Stimulated activated naive B cell treated with anti-CD40 and anti-IgM and Interleukin-4, amounts not matched to agents 10 μg/mL and 1 μg/mL and 100 μg/mL, for 72 hours (primary cell): ENCODE data around the gene IZUMO1R.
"Not testable (repeated sequence)": the region's sequence is repeated elsewhere in the genome, so short reads cannot be mapped to it uniquely, and the experiment has no call there.

Source experiments
- ATAC-seq, 2 donors: fragments of 150-1000 bp; cut with Tn5 transposase; replicated peaks; 2 replicates each; pipeline ENCODE4 v1.10.0; 2021; ENCODE audit warnings: moderate library complexity in 1 of 2
- DNase-seq: peaks from one replicate; pipeline ENCODE4 v3.0.0; 2021
- H3K27ac Mint-ChIP-seq: one replicate; pipeline ENCODE4 v1.8.0; 2022; ENCODE audit warnings: mild to moderate bottlenecking, mixed read lengths
- H3K27me3 Mint-ChIP-seq, 2 donors: one replicate each; pipeline ENCODE4 v1.8.0; 2022; ENCODE audit warnings: mixed read lengths in 2 of 2
- H3K36me3 Mint-ChIP-seq, 2 donors: one replicate each; pipeline ENCODE4 v1.8.0; 2022; ENCODE audit warnings: mixed read lengths in 2 of 2, mild to moderate bottlenecking in 1 of 2
- H3K4me1 Mint-ChIP-seq, 2 donors: one replicate each; pipeline ENCODE4 v1.8.0; 2022; ENCODE audit warnings: mixed read lengths in 2 of 2, mild to moderate bottlenecking in 1 of 2
- H3K4me3 Mint-ChIP-seq, 2 donors: one replicate each; pipeline ENCODE4 v1.8.0; 2022; ENCODE audit warnings: mild to moderate bottlenecking in 2 of 2, mixed read lengths in 2 of 2, moderate library complexity in 1 of 2
- H3K9me3 Mint-ChIP-seq, 2 donors: one replicate each; pipeline ENCODE4 v1.8.0; 2022; ENCODE audit warnings: mixed read lengths in 2 of 2, mild to moderate bottlenecking in 1 of 2

The IZUMO1R gene

DNA sequence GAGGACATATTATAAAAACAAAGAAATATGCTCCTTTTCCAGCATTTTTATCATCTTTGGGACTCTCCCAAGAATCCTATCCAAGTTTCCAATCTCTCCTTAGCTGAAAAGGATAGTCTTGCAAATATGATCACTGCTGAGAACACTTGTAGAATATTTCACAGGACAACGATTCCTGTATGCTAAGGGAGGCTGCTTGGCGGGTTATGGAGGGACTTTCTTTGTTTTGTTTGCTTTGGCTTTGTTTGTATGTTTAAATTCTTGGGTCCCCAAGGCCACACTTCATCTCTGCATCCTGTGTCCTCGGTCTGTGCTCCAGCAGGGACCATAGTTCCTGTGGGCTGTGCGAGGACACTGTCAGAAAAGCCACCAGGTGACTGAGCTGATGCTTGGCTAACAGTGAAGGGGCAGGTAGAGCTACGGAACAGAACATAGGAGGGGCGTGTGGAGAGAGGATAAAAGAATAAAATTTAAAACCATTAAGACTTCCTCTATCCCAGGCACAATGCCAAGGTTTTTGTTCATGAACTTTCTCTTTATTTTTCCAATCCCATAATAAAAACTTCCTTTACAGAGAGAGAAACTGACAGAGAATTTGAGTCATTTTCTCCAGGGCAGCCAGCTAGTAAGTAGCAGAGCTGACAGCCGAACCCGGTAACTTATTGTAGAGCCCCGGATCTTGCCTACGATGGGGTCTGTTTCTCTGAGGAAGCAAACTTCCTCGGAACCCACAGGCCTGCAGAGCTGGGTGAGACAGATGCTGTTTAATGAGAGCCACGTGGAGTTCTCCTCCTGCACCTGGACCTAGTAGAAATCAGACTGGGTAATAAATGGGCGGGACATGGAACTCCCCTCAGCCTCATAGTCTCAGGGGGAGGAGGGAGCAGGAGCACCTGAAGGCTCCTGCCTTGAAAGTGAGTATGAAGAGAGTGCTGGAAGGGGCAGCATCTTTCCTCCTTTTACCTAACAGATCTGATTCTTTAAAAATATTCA lies at the start of gene IZUMO1R:
TSS of gene IZUMO1R (plus strand) at position 615 of the 993 bp plus-strand sequence. CDS start 1,057 bp downstream, outside the sequence.
- no peaks in the 10 kb centered on the region for H3K36me3 Mint-ChIP-seq
- DNase-seq (no peak), ATAC-seq (no peak)
- no peak within 1 kb of the TSS for H3K27ac Mint-ChIP-seq
- no peaks in the 10 kb centered on the region for H3K4me1 Mint-ChIP-seq
- H3K27me3 Mint-ChIP-seq = no peaks in the 10 kb centered on the region
- H3K9me3 Mint-ChIP-seq = no peaks in the 10 kb centered on the region
- H3K4me3 Mint-ChIP-seq = no peak within 1 kb of the TSS

DNA sequence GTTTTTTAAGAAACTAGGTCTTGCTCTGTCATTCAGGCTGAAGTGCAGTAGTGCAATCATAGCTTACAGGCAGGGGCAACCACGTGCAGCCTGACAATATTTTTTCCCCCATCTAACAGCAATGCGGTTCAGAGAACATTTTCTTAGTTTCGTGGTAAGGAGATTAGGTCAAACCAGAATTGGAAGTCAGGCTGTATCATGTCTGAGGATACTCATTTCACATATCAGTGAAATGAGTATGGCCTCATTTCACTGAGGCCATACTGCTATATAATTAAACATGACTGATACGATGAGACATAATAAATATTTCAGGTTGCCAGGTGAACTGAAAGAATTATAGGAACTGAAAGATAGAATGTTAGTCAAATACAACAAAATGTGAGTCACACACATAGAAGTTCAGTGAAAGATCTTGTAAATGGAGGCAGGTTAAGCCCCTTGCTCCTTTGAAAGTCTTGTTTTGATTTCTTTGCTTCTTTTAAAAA lies 32.5 kb upstream of the IZUMO1R start:
- H3K9me3 Mint-ChIP-seq = peaks cover 11 to 24% of the 10 kb centered on the region in 2 donors
- H3K4me3 Mint-ChIP-seq = no peak overlapping the region
- DNase-seq (peak; percentile 27), ATAC-seq (peak; percentile 67 to 92)
- H3K4me1 Mint-ChIP-seq = no peaks in the 10 kb centered on the region
- H3K27ac Mint-ChIP-seq = no peak overlapping the region
- no peaks in the 10 kb centered on the region for H3K36me3 Mint-ChIP-seq
- H3K27me3 Mint-ChIP-seq = no peaks in the 10 kb centered on the region

DNA sequence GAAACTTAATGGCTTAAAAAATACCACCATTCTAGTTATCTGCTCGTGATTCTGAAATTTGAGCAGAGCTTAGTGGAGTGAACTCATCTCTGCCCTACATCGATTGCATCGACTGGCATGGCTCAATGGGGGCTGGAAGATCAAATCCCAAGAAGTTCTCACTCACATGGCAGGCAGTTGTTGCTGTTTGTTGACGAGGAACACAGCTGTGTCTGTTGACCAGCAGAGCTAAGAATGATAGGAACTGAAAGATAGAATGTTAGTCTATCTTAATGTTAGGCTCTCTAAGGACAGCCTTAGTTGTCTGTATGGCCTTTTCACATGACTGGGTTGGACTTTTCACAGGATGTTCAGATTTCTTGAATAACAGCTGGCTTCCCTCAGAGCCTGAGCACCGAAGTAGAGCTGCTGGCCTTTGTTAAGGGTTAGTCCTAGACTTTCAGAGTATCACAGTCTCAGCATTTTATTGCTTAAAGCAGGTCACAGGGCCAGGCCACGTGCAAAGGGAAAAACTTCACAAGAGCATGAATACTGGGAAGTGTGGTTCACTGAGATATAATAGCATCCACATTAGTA lies 31.6 kb upstream of the IZUMO1R start:
- no peak for DNase-seq
- Mint-ChIP-seq H3K4me3 (no peak overlapping the region), H3K4me1 (no peaks in the 10 kb centered on the region), H3K9me3 (peaks cover 9 to 22% of the 10 kb centered on the region in 2 donors), H3K36me3 (no peaks in the 10 kb centered on the region), H3K27me3 (no peaks in the 10 kb centered on the region), H3K27ac (peak overlapping the region; percentile 67)
- ATAC-seq = peak in 1 of 2 donors; percentile 47

GRCh38 chr11:94275961-94276360 lies 28.4 kb upstream of the IZUMO1R start:
- Mint-ChIP-seq H3K27ac (no peak overlapping the region), H3K4me1 (no peaks in the 10 kb centered on the region), H3K36me3 (no peaks in the 10 kb centered on the region)

DNA sequence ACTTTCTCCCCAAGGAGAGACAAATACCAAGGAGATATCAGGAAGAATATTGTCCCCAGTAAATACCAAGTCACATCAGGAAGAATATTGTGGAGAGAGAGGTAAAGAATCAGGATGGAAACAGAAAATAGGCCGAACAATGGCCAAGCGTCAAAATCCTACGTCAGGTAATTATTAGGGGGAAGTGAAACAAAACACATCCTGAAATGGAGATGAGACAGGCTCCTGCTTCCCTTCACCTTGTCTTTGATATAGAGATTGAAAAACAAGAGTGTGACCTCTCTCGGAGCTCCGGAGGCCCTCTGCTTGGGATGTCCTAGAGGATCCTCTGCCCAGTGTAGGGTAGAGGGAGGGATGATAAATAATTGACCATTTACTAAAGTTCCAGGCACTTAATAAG lies 27.4 kb upstream of the IZUMO1R start:
- peaks cover 0 to 2% of the 10 kb centered on the region in 2 donors for H3K36me3 Mint-ChIP-seq
- DNase-seq (no peak), ATAC-seq (no peak)
- no peak overlapping the region for H3K4me3 Mint-ChIP-seq
- H3K27me3 Mint-ChIP-seq = peaks cover 0 to 10% of the 10 kb centered on the region in 2 donors
- no peaks in the 10 kb centered on the region for H3K4me1 Mint-ChIP-seq
- no peak overlapping the region for H3K27ac Mint-ChIP-seq
- no peaks in the 10 kb centered on the region for H3K9me3 Mint-ChIP-seq

More at GRCh38 chr11:94275961-94276360, 28.4 kb upstream of the IZUMO1R start:
- DNase-seq = no peak
- no peak for ATAC-seq
- Mint-ChIP-seq H3K4me3 (no peak overlapping the region), H3K9me3 (no peaks in the 10 kb centered on the region), H3K27me3 (no peaks in the 10 kb centered on the region)

- DNase-seq, ATAC-seq, H3K27ac Mint-ChIP-seq, H3K4me3 Mint-ChIP-seq, H3K27me3 Mint-ChIP-seq, H3K4me1 Mint-ChIP-seq, H3K9me3 Mint-ChIP-seq, H3K36me3 Mint-ChIP-seq: not testable (repeated sequence)
Observed at GRCh38 chr11:94278207-94278606, 26.2 kb upstream of the IZUMO1R start.

- Mint-ChIP-seq H3K9me3 (no peaks in the 10 kb centered on the region), H3K4me1 (no peaks in the 10 kb centered on the region), H3K27ac (no peak overlapping the region), H3K36me3 (peaks cover 0 to 2% of the 10 kb centered on the region in 2 donors), H3K27me3 (peaks cover 0 to 10% of the 10 kb centered on the region in 2 donors), H3K4me3 (no peak overlapping the region)
- no peak for DNase-seq
- ATAC-seq = no peak
Observed at GRCh38 chr11:94279996-94280395, 24.4 kb upstream of the IZUMO1R start.

DNA sequence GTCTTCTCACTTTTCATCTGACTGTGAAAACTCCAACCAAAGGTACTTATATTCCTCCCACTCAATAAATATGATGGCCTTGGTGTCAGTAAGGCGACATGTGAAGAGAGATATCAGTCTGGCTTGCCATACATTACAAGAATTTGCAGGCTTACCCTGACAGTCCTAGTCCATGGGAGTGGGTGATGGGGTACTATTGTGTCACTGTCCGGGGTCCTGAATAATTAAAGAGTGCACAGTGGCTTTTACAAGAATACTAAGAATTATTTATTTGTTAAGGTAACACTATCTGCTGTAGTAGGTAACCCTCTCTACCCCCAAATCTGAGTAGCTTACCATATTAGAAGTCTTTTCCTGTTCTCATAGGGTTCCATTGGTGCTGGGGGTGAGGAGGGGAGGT lies 23.1 kb upstream of the IZUMO1R start:
- DNase-seq = no peak
- no peaks in the 10 kb centered on the region for H3K4me1 Mint-ChIP-seq

GRCh38 chr11:94283678-94284077 lies 20.7 kb upstream of the IZUMO1R start:
- Mint-ChIP-seq H3K36me3 (peaks cover 0 to 2% of the 10 kb centered on the region in 2 donors), H3K27me3 (peaks cover 4 to 10% of the 10 kb centered on the region in 2 donors), H3K4me1 (no peaks in the 10 kb centered on the region), H3K27ac (no peak overlapping the region), H3K4me3 (no peak overlapping the region), H3K9me3 (no peaks in the 10 kb centered on the region)
- ATAC-seq = no peak
- no peak for DNase-seq

More for the DNA sequence above, 23.1 kb upstream of the IZUMO1R start:
- no peak overlapping the region for H3K4me3 Mint-ChIP-seq
- ATAC-seq = no peak
- no peak overlapping the region for H3K27ac Mint-ChIP-seq
- H3K27me3 Mint-ChIP-seq = peaks cover 1 to 10% of the 10 kb centered on the region in 2 donors
- no peaks in the 10 kb centered on the region for H3K9me3 Mint-ChIP-seq
- H3K36me3 Mint-ChIP-seq = peaks cover 0 to 2% of the 10 kb centered on the region in 2 donors

DNA sequence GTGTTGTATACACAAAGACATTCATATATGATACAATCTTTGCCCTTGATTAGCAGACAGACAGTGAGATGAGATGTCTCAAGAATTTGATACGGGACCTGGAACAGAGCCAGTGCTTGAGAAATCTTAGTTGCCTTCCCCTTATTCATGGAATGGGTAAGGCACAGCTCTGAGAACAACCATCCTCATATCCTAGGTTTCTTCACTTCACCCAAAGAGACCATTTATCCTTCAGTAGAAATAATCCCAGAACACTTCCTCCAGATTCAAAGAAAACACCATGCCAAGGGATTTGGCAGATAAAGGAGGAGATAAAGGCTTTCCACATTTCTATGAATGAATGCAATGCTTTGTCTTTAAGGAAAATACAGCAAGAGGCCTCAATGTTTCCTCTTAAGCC lies 8.8 kb upstream of the IZUMO1R start:
- Mint-ChIP-seq H3K27me3 (peaks cover 5 to 12% of the 10 kb centered on the region in 2 donors), H3K4me1 (no peaks in the 10 kb centered on the region), H3K36me3 (peaks cover 0 to 4% of the 10 kb centered on the region in 2 donors), H3K4me3 (no peak overlapping the region), H3K9me3 (peaks cover 4 to 6% of the 10 kb centered on the region in 2 donors), H3K27ac (no peak overlapping the region)
- DNase-seq (no peak), ATAC-seq (no peak)

DNA sequence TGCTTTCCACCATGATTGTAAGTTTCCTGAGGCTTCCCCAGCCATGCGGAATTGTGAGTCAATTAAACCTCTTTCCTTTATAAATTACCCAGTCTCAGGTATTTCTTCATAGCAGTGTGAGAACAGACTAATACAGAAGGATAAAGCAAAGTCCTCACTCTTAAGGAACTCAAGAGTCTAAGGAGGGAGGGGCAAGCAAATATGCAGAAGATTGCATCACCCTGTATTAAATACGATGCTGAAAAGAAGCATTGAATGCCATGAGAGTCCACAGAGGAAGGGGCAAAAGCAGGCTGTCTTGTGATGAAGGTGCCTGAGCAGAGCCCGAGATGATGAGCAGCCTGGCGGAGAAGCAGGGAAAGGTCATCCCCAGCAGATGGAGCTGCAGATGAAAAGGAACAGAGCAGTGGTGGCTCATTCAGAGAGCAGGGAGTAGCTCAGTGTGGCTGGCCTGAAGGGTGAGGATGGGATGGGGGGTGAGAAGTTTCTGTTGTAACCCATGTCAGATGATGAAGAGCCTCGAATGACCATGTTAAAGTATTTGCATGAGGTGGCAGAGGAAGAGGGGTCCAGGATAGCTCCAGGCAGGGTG lies 6.3 kb upstream of the IZUMO1R start:
- DNase-seq (no peak), ATAC-seq (no peak)
- Mint-ChIP-seq H3K4me3 (no peak overlapping the region), H3K9me3 (no peaks in the 10 kb centered on the region), H3K27me3 (peaks cover 5 to 12% of the 10 kb centered on the region in 2 donors), H3K27ac (no peak overlapping the region), H3K36me3 (no peaks in the 10 kb centered on the region), H3K4me1 (no peaks in the 10 kb centered on the region)

- Mint-ChIP-seq H3K27ac (no peak overlapping the region), H3K9me3 (no peaks in the 10 kb centered on the region), H3K36me3 (no peaks in the 10 kb centered on the region), H3K27me3 (peaks cover 5 to 12% of the 10 kb centered on the region in 2 donors), H3K4me1 (no peaks in the 10 kb centered on the region), H3K4me3 (no peak overlapping the region)
- no peak for DNase-seq
- no peak for ATAC-seq
Observed at GRCh38 chr11:94302776-94303175, 1.6 kb upstream of the IZUMO1R start.

DNA sequence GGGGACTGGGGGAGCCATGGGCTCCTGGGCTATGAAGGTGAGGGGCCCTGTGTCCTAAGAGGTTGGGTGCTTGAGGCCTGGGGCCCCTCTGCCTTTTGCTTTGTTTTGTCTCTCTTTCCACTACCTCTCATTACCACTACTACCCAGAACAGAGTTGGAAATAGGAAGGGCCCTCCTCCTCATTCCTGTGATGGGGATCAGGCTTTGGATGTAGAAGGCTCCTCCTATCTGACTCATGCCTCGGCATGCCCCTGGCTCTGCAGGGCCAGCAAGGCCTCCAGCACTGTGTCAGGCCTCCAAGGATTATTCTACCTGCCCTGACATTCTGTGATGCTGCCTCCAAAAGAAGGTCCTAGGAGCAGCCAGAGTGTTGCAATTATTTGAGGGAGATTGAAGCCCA lies 766 bp downstream of the IZUMO1R start:
- ATAC-seq (no peak), DNase-seq (no peak)
- Mint-ChIP-seq H3K27ac (no peak overlapping the region), H3K4me3 (no peak overlapping the region), H3K9me3 (no peaks in the 10 kb centered on the region), H3K36me3 (no peaks in the 10 kb centered on the region), H3K27me3 (no peaks in the 10 kb centered on the region), H3K4me1 (no peaks in the 10 kb centered on the region)

DNA sequence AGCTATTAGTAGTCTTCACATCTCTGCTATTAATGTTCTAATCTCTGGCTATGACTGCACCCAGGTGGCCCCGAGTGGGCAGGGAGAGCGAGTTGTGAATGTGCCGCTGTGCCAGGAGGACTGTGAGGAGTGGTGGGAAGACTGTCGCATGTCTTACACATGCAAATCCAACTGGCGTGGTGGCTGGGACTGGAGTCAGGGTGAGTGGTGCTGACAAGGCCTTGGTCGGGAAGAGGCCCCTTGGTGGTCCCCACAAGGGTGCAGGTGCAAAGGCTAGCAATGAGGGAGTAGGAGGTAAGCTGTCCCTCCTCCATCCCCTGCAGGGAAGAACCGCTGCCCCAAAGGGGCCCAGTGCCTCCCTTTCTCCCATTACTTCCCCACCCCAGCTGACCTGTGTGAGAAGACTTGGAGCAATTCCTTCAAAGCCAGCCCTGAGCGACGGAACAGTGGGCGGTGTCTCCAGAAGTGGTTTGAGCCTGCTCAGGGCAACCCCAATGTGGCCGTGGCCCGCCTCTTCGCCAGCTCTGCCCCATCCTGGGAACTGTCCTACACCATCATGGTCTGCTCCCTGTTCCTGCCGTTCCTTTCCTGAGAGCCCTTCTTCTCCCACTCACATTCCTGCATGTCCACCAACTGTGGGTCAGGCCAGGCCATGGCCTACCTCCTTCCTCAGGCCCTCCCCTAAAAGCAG lies 2.9 kb downstream of the IZUMO1R start:
- ATAC-seq (no peak), DNase-seq (no peak)
- H3K27ac Mint-ChIP-seq = no peak overlapping the region
- peaks cover 0 to 8% of the 10 kb centered on the region in 2 donors for H3K27me3 Mint-ChIP-seq
- no peak overlapping the region for H3K4me3 Mint-ChIP-seq
- H3K4me1 Mint-ChIP-seq = no peaks in the 10 kb centered on the region
- no peaks in the 10 kb centered on the region for H3K9me3 Mint-ChIP-seq
- no peaks in the 10 kb centered on the region for H3K36me3 Mint-ChIP-seq
